GM10266 (cell line): Measurements from ENCODE around the gene MYMX.

Experiments used
- DNase-seq: peaks from one replicate; pipeline ENCODE4 v3.0.0; 2012; ENCODE audit errors: extremely low spot score
- CTCF ChIP-seq: IDR thresholded peaks from 2 replicates; pipeline ENCODE4 v1.5.1; 2012; ENCODE audit warnings: mild to moderate bottlenecking, low read depth; ENCODE audit not compliant: control insufficient read depth, insufficient read depth; ENCODE audit errors: missing control alignments

MYMX gene

DNA sequence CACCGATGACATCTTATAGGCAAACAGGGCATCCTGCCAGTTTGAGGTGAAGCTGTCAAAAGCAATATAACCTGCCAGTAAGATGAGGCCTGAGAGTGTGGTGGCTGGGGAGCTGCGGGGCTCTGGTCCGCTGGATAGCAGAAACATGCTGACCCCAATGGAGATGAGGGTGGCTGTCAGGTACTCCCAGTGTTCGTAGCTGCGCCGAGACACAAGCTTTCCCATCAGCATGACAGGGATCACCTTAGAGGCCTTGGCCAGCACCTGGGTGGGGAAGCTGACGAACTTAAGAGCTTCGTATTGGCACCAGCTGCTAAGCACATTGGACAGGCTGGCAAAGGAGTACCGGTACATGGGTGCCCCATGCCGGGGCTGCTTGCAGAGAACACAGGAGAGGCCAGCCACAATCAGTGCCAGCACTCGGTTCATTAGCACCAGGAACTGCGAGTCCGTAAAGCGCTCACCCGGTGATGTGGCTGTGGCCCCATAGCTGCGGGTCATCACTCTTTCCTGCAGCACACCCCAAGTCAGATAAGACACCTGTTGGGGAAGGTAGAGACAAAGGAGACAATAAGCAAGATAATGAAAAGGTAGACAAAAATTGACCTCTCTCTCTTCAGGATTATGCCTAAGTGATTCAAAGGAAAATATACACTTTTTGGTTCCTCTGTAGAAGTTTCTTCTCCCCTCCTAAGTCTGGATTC is 38.5 kb downstream of the MYMX start:
- DNase-seq: no peak
- TF ChIP-seq CTCF: no peak

- peak; percentile 28 for DNase-seq
- no peak for TF ChIP-seq CTCF
Observed at GRCh38 chr6:44255871-44256774, 39.4 kb downstream of the MYMX start.

GRCh38 chr6:44256775-44257024 is 40.0 kb downstream of the MYMX start:
- DNase-seq: no peak
- no peak for TF ChIP-seq CTCF

DNA sequence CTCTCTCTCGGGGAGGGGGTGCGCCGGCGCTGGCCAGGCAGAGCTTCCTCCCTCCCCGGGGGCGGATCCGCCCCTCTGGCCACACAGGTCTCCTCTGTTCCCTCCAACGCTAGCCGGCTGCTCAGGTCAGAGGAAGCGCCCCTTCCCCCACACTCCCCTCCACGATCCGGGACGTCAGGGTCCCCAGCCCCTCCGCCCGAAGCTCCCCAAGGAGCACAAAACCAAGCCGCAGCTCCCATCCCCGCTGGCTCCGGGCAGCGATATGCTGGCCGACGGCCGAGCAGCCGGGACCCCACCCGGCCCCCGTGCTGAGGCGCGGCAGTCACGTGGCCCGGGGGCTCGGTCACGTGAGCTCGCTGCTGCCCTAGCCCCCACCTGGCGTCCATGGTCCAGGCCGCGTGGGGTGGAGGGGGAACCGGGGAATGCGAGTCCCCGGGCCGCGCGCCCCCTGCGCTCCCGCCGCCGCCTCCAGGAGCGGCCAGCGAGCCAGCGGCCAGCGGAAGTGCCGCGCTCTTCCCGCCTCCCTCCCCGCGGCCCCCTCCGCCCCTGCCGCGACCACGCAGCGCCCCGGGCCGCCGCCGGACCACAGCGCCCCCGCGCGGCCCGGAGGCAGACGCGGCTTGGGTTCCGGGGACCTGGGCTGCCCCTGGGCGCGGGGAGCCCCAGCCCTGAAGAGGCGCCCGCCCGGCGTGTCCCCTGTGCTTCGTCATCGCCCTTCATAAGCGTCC is 40.5 kb downstream of the MYMX start, which contains the start of gene SLC35B2:
Gene SLC35B2, minus strand, starts transcription at position 504 of the 728 bp plus-strand sequence. Its CDS starts 118 bp downstream, at position 386.
- DNase-seq: peak; percentile 86
- TF ChIP-seq CTCF: peak; percentile 82

- no peak for TF ChIP-seq CTCF
- peak; percentile 69 for DNase-seq
Observed at GRCh38 chr6:44257753-44258324, 41.1 kb downstream of the MYMX start.

DNA sequence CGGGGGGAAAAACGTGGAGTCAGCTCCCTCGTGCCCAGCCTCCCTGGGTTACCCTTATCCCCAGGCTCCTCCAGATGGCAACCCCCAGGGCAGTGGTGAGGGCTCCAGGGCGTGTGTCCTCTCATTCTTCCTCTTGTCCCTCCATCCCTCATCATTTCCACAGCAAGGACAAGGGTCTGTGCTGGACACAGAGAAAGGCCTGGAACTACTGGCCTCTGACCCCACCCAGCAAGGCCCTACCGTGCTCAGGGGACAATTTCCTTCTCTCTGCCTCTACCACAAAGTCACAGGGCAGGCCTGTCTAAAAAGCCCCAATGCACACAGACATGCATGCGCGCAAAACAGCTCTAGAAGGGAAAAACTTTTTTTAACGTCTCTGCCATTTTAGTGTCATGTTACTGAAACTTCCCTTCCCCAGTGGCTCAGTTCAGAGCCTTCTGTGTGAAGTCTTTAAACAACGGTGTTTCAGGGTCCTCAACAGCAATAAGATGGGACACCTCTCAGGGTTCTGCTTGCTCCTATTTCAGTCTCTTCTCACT is 41.7 kb downstream of the MYMX start:
- no peak for TF ChIP-seq CTCF

More for the DNA sequence above, 41.7 kb downstream of the MYMX start:
- DNase-seq: peak; percentile 44
